Testis (tissue), 2 donors: Measurements from ENCODE around the gene PIP5K1B.

ENCODE experiments used
- CTCF ChIP-seq, 3 experiments: fragments of 450-650 bp in 2 of 3; fragments of 200-600 bp in 1 of 3; sonication (generic) in 1 of 3; IDR thresholded peaks; one replicate each; pipeline ENCODE4 v1.5.1; 2016 to 2019; ENCODE audit warnings: antibody characterized with exemption in 3 of 3, mild to moderate bottlenecking in 2 of 3, moderate library complexity in 1 of 3
- POLR2A ChIP-seq: fragments of 450-650 bp; IDR thresholded peaks from one replicate; pipeline ENCODE4 v1.6.1; 2017; ENCODE audit warnings: antibody characterized with exemption, mild to moderate bottlenecking, moderate library complexity

GRCh38 chr9:69012696-69013381, 307.8 kb downstream of the PIP5K1B start:
- no peak for TF ChIP-seq POLR2A
- TF ChIP-seq CTCF (IDR thresholded peaks at IDR 0.05), result no peak
